Nephron (organoid): Measurements from ENCODE around the gene MUC16.

Experiments used
- H3K27ac Mint-ChIP-seq, 3 experiments: 2 replicates each; pipeline ENCODE4 v1.8.0; 2020; ENCODE audit warnings: mixed read lengths in 3 of 3, mild to moderate bottlenecking in 2 of 3, moderate library complexity in 1 of 3
- H3K27me3 Mint-ChIP-seq: 2 replicates; pipeline ENCODE4 v1.8.0; 2021; ENCODE audit warnings: low read depth, mild to moderate bottlenecking, moderate library complexity, mixed read lengths
- H3K36me3 Mint-ChIP-seq: 2 replicates; pipeline ENCODE4 v1.8.0; 2020; ENCODE audit warnings: low read depth, mixed read lengths
- H3K4me1 Mint-ChIP-seq: 2 replicates; pipeline ENCODE4 v1.8.0; 2020; ENCODE audit warnings: mixed read lengths
- H3K4me3 Mint-ChIP-seq, 3 experiments: 2 replicates each; pipeline ENCODE4 v1.8.0; 2020; ENCODE audit warnings: mild to moderate bottlenecking in 3 of 3, mixed read lengths in 3 of 3, moderate library complexity in 2 of 3
- H3K9me3 Mint-ChIP-seq: 2 replicates; pipeline ENCODE4 v1.8.0; 2020; ENCODE audit warnings: mixed read lengths
- TF ChIP-seq, protein P1 (sequence below), 3 experiments: fragments of 200-600 bp; sonication (generic); IDR thresholded peaks; one replicate each; pipeline ENCODE4 v1.5.0; 2021; ENCODE audit warnings: antibody characterized with exemption in 3 of 3; ENCODE audit not compliant: unreplicated experiment in 3 of 3

The MUC16 gene

DNA sequence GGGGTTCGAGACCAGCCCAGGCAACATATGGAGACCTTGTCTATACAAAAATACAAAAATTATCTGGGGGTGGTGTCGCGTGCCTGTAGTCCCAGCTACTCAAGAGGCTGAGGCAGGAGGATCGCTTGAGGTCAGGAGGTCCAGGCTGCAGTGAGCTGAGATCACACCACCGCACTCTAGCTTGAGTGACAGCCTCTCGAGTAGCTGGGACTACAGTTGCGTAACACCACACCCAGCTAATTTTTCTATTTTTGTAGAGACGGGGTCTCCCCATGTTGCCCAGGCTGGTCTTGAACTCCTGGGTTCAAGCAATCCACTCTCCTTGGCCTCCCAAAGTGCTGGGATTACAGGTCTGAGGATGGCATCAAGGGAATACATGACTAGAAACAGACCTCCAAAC lies 30.8 kb upstream of the MUC16 start:
- Mint-ChIP-seq H3K27ac (no peak overlapping the region), H3K4me1 (no peaks in the 10 kb centered on the region), H3K27me3 (peaks cover 9% of the 10 kb centered on the region), H3K4me3 (no peak overlapping the region), H3K36me3 (no peaks in the 10 kb centered on the region), H3K9me3 (no peaks in the 10 kb centered on the region)
- TF ChIP-seq, protein P1, sequence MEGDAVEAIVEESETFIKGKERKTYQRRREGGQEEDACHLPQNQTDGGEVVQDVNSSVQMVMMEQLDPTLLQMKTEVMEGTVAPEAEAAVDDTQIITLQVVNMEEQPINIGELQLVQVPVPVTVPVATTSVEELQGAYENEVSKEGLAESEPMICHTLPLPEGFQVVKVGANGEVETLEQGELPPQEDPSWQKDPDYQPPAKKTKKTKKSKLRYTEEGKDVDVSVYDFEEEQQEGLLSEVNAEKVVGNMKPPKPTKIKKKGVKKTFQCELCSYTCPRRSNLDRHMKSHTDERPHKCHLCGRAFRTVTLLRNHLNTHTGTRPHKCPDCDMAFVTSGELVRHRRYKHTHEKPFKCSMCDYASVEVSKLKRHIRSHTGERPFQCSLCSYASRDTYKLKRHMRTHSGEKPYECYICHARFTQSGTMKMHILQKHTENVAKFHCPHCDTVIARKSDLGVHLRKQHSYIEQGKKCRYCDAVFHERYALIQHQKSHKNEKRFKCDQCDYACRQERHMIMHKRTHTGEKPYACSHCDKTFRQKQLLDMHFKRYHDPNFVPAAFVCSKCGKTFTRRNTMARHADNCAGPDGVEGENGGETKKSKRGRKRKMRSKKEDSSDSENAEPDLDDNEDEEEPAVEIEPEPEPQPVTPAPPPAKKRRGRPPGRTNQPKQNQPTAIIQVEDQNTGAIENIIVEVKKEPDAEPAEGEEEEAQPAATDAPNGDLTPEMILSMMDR (IDR thresholded peaks at IDR 0.05; ENCODE audit: unreplicated experiment in 3 of 3): no peak

DNA sequence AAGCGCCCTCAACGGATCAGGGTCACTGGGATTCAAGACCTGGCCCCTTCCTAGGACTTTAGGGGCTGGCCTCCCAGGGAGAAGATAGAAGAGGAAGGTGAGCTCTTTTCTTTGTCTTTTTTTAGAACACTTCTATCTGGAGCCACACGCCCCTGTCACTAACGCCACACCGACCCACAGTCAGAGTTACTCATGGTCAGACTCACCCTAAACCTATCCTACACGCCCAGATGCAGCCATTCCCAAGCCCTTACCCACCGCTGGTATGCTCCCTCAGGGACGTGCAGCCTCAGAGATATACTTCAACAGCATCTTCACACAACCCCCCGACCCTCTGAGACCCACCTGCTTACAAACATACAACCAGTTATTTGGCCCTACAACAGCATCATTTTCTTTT lies 29.9 kb upstream of the MUC16 start:
- H3K9me3 Mint-ChIP-seq: no peaks in the 10 kb centered on the region
- peaks cover 11% of the 10 kb centered on the region for H3K27me3 Mint-ChIP-seq
- H3K4me3 Mint-ChIP-seq: no peak overlapping the region
- no peaks in the 10 kb centered on the region for H3K36me3 Mint-ChIP-seq
- H3K27ac Mint-ChIP-seq: no peak overlapping the region
- no peaks in the 10 kb centered on the region for H3K4me1 Mint-ChIP-seq
- TF ChIP-seq, protein P1 (IDR thresholded peaks at IDR 0.05; ENCODE audit: unreplicated experiment in 3 of 3): no peak

DNA sequence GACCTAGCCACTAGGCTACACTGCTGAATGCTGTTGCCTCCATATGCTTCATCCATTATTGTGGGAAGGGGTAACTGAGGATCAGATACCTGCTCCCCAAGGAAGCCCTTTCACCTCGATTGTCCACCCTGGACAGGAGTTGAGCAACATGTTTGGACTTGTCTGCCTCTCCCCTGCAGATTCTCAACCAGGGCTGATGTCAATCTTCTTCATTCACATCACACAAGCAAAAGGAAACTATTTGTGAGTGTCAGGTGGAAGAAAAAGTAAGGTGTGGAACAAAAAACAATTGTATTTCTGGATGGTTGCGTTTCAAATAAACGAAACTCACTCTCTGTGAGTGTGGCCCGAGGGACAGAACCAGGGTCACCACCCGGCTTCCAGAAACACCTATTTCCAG lies 29.5 kb upstream of the MUC16 start:
- Mint-ChIP-seq H3K4me3 (no peak overlapping the region), H3K36me3 (no peaks in the 10 kb centered on the region), H3K27ac (no peak overlapping the region), H3K9me3 (no peaks in the 10 kb centered on the region), H3K27me3 (peaks cover 12% of the 10 kb centered on the region), H3K4me1 (no peaks in the 10 kb centered on the region)
- TF ChIP-seq, protein P1 (IDR thresholded peaks at IDR 0.05; ENCODE audit: unreplicated experiment in 3 of 3): no peak

DNA sequence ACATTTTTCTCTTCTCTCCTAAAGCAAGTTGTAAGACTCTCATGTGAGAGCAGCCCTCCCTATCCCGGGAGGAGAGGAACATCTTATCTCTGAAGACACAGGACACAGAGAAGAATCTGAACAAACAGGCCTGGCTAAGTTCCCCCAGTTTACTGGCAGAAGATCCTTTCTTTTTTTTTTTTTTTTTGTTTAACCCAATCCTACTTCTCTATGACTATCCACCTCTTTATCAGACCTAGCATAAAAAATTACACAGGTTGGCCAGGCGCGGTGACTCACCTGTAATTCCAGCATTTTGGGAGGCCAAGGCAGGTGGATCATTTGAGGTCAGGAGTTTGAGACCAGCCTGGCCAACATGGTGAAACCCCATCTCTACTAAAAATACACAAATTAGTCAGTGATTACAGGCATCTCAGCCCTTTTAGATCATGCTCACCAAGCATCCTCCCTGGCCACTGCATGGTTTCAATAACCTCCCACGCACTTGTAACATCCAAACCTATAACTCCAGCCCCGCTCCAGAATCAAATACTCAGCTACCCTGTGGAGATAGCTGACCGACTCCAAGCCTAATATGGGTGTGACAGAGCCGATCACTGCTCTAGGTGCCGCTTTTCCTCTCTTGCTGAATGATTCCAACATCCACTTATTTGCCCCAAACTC lies 27.3 kb upstream of the MUC16 start:
- H3K4me3 Mint-ChIP-seq: no peak overlapping the region
- peaks cover 8% of the 10 kb centered on the region for H3K27me3 Mint-ChIP-seq
- no peak overlapping the region for H3K27ac Mint-ChIP-seq
- H3K9me3 Mint-ChIP-seq: no peaks in the 10 kb centered on the region
- H3K36me3 Mint-ChIP-seq: no peaks in the 10 kb centered on the region
- TF ChIP-seq, protein P1 (IDR thresholded peaks at IDR 0.05; ENCODE audit: unreplicated experiment in 3 of 3): no peak
- no peaks in the 10 kb centered on the region for H3K4me1 Mint-ChIP-seq

DNA sequence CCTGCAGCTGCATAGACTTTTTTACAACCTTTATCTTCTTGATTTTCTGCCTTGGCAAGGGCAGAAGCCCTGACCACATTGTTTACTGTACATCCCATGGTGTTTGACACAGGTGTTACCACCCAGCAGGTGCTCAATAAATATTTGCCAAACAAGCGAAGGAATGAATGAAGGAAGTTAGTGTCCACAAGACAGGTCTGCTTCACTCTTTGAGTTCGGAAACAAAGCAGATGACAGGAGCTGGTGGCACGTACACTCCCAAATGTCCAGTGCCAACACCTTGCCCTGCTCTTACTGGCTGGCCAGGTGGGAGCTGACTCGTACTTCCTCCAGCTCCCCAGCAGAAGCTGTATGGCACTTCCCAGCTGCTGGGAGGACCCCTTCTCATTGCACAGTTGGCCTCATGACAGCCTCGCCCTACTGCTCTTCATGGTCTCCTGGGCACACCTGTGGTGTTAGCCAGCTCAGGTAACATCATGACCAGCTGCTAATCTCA lies 22.0 kb upstream of the MUC16 start:
- H3K27ac Mint-ChIP-seq: no peak overlapping the region
- no peaks in the 10 kb centered on the region for H3K9me3 Mint-ChIP-seq
- TF ChIP-seq, protein P1 (IDR thresholded peaks at IDR 0.05; ENCODE audit: unreplicated experiment in 3 of 3): no peak
- H3K27me3 Mint-ChIP-seq: peaks cover 4% of the 10 kb centered on the region
- H3K4me3 Mint-ChIP-seq: no peak overlapping the region
- H3K4me1 Mint-ChIP-seq: no peaks in the 10 kb centered on the region
- no peaks in the 10 kb centered on the region for H3K36me3 Mint-ChIP-seq
